Calu3 (cell line): Measurements from ENCODE around the gene ZSWIM3. TPM values are rescaled to one million over a fixed set of nuclear protein-coding genes. Genes with fewer than 3 reads are reported as not detected.
"Not testable (repeated sequence)": the region's sequence is repeated elsewhere in the genome, so short reads cannot be mapped to it uniquely, and the experiment has no call there.

Source experiments
- BruUV-seq: library from RNA; stranded (reverse); fragments of 400-500 nt; replicated peaks from 2 replicates; lab custom pipeline; 2021; lab: Mats Ljungman, UMichigan
- CTCF ChIA-PET: fragments of 300-600 bp; sonication (Branson Sonifier 250); formaldehyde crosslinking; loops from one replicate; lab custom pipeline; 2022; ENCODE audit warnings: antibody characterized with exemption; lab: Charles Lee
- DNase-seq: peaks from one replicate; pipeline ENCODE4 v3.0.0; 2022
- H3K27ac Mint-ChIP-seq: one replicate; pipeline ENCODE4 v1.8.0; 2022; ENCODE audit warnings: mixed read lengths; ENCODE audit not compliant: unreplicated experiment
- H3K27me3 Mint-ChIP-seq: one replicate; pipeline ENCODE4 v1.8.0; 2022; ENCODE audit warnings: mixed read lengths; ENCODE audit not compliant: unreplicated experiment
- H3K36me3 Mint-ChIP-seq: one replicate; pipeline ENCODE4 v1.8.0; 2022; ENCODE audit warnings: mild to moderate bottlenecking, moderate library complexity, mixed read lengths; ENCODE audit not compliant: insufficient read depth, unreplicated experiment
- H3K4me1 Mint-ChIP-seq: one replicate; pipeline ENCODE4 v1.8.0; 2022; ENCODE audit warnings: mild to moderate bottlenecking, low read depth, mixed read lengths; ENCODE audit not compliant: unreplicated experiment
- H3K4me3 Mint-ChIP-seq: one replicate; pipeline ENCODE4 v1.8.0; 2022; ENCODE audit warnings: mild to moderate bottlenecking, low read depth, moderate library complexity, mixed read lengths; ENCODE audit not compliant: unreplicated experiment
- H3K9me3 Mint-ChIP-seq: one replicate; pipeline ENCODE4 v1.8.0; 2022; ENCODE audit warnings: low read depth, mixed read lengths; ENCODE audit not compliant: unreplicated experiment
- intact Hi-C: fragments of 100-400 bp; cut with micrococcal nuclease; formaldehyde crosslinking; loops from one replicate; pipeline ENCODE4 v1.10.0; 2022; ENCODE audit not compliant: unreplicated experiment
- total RNA-seq: library from RNA; stranded (reverse); gene quantifications from 2 replicates; pipeline ENCODE4 v1.2.3, GENCODE V29; 2022
- TF ChIP-seq, protein P1 (sequence below): fragments of 200-600 bp; IDR thresholded peaks from one replicate; pipeline ENCODE4 v1.8.0; 2022; ENCODE audit warnings: antibody characterized with exemption; ENCODE audit not compliant: unreplicated experiment

ZSWIM3 gene
- total RNA-seq, 1 experiment from 2014 or later, result 5.2 TPM

DNA sequence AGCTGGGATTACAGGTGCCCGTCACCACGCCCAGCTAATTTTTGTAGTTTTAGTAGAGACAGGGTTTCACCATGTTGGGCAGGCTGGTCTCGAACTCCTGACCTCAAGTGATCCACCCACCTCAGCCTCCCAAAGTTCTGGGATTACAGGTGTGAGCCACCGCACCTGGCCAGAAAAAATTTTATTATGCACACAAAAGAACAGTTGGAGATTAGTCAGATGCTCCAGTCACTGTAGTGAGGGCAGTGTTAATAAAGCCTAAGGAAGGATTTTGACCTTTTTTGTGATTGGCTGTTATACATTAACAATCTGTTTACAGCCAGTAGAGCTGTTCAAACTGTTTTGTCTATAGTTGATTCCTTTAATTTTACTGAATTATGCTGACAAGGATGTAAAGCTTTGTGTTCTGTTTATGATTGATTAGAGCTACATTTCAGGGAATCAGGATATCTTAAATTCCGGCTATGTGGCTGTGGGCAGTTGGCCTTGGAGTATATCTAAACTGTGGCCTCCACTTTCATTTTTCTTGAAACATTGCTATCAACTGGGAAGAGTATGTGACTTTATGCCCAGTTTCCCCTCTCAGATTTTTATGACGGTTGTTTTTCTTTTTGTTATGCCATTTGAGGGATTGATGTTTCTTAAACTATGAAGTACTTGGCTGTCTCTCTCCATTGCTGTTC, 9.9 kb downstream of the ZSWIM3 start:
- Mint-ChIP-seq H3K9me3 (no peaks in the 10 kb centered on the region), H3K4me3 (no peak overlapping the region), H3K36me3 (no peaks in the 10 kb centered on the region), H3K27ac (peak overlapping the region; percentile 29), H3K27me3 (no peaks in the 10 kb centered on the region), H3K4me1 (peaks cover 14% of the 10 kb centered on the region)
- TF ChIP-seq, protein P1, sequence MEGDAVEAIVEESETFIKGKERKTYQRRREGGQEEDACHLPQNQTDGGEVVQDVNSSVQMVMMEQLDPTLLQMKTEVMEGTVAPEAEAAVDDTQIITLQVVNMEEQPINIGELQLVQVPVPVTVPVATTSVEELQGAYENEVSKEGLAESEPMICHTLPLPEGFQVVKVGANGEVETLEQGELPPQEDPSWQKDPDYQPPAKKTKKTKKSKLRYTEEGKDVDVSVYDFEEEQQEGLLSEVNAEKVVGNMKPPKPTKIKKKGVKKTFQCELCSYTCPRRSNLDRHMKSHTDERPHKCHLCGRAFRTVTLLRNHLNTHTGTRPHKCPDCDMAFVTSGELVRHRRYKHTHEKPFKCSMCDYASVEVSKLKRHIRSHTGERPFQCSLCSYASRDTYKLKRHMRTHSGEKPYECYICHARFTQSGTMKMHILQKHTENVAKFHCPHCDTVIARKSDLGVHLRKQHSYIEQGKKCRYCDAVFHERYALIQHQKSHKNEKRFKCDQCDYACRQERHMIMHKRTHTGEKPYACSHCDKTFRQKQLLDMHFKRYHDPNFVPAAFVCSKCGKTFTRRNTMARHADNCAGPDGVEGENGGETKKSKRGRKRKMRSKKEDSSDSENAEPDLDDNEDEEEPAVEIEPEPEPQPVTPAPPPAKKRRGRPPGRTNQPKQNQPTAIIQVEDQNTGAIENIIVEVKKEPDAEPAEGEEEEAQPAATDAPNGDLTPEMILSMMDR, result no peak
- CTCF ChIA-PET, result interaction anchor here (0.9 to 1.0 kb wide), 2 partner anchors 11 to 14 kb away, joined by 3 to 4 read pairs; partner anchors contain the start of gene ZSWIM1
- no peak for DNase-seq
- no TSS peak for BruUV-seq
- intact Hi-C loops, result no loop called here

DNA sequence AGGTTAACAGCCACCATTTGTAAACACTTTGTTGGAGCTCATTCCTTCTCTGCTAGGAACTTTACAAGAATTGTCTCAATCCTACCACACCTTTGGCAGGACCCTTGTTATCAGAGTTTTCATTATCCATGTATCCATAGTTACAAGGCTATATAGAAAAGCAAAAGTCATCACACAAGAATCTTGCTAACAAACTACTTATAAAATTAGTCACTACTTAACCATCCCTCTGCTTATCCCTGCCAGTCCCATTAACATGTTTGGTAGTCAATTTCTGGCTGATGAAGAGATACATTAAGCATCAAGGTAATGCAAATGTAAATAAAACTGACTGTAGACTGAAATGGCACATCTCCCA, 10.4 kb downstream of the ZSWIM3 start:
- Mint-ChIP-seq H3K4me1 (peaks cover 19% of the 10 kb centered on the region), H3K27me3 (no peaks in the 10 kb centered on the region), H3K36me3 (no peaks in the 10 kb centered on the region), H3K27ac (peak overlapping the region; percentile 29), H3K9me3 (no peaks in the 10 kb centered on the region), H3K4me3 (no peak overlapping the region)
- no TSS peak for BruUV-seq
- CTCF ChIA-PET, result interaction anchor here (0.9 to 1.0 kb wide), 2 partner anchors 11 to 13 kb away, joined by 3 to 4 read pairs; partner anchors contain the start of gene ZSWIM1
- DNase-seq, result no peak
- TF ChIP-seq, protein P1, result no peak
- intact Hi-C loops, result no loop called here

DNA sequence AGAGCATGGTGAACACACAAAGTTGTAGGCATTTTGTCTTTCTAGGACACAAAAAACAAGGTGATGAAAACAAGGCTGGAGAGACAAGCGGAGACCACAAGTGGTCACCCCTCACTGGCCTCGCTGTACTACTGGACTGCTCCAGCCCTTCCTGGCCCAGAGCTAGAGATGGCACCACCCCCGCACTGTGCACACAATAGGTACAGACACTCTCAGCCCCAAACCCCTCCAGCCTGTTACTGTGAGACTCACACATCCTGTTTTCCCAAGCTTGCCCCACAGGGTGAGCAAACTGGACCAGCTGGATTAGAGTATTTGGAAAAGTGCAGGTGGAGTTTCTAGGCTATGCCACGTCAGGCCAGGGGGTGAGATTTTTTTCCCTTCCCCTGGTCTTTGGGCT, 15.2 kb downstream of the ZSWIM3 start:
- intact Hi-C loops, result no loop called here
- H3K27ac Mint-ChIP-seq, result no peak overlapping the region
- TF ChIP-seq, protein P1, result no peak
- no TSS peak for BruUV-seq
- H3K4me1 Mint-ChIP-seq, result peaks cover 14% of the 10 kb centered on the region
- H3K27me3 Mint-ChIP-seq, result no peaks in the 10 kb centered on the region
- no peaks in the 10 kb centered on the region for H3K36me3 Mint-ChIP-seq
- CTCF ChIA-PET, result interaction anchor here (1.4 to 1.8 kb wide), 2 partner anchors 8 to 9 kb away, joined by 3 to 4 read pairs; partner anchors contain the start of gene ZSWIM1
- H3K4me3 Mint-ChIP-seq, result no peak overlapping the region
- no peaks in the 10 kb centered on the region for H3K9me3 Mint-ChIP-seq
- no peak for DNase-seq

DNA sequence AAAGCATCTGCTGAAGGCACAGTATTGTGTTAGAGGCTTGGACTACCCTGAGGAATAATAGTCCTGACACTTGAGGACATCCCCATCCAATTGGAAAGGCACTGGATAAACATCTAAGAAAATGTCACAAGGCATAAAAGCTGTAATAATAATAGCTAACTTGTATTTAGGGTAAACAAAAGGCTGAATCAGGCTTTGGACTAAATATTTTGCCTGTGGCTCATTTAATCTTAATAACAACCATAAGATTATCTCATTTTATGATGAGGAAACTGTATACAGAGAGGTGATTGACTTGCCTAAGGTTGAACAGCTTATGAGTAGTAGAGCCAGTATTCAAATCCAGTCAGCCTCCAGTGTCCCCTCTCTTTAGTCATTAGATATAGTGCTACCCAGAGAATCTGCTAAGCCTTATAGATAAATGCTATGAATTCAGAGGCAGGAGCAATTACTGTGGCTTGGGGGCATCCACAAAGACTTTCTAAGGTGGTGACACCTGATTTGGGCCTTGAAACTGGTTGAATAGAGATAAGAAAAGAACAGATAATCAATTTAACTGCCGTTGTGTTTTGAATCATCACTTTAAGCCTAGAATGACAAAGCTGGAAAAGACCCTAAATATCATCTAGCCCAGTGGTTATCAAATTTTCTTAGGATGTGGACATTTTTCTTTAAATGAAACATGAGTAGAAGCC, 16.1 kb downstream of the ZSWIM3 start:
- Mint-ChIP-seq H3K36me3 (no peaks in the 10 kb centered on the region), H3K4me1 (peaks cover 8% of the 10 kb centered on the region), H3K27ac (no peak overlapping the region), H3K4me3 (no peak overlapping the region), H3K9me3 (no peaks in the 10 kb centered on the region), H3K27me3 (no peaks in the 10 kb centered on the region)
- no peak for DNase-seq
- BruUV-seq, result no TSS peak
- CTCF ChIA-PET, result interaction anchor here (1.8 kb wide), 1 partner anchor 7 kb away, joined by 4 read pairs; the partner anchor contains the start of gene ZSWIM1
- intact Hi-C loops, result no loop called here
- TF ChIP-seq, protein P1, result no peak

DNA sequence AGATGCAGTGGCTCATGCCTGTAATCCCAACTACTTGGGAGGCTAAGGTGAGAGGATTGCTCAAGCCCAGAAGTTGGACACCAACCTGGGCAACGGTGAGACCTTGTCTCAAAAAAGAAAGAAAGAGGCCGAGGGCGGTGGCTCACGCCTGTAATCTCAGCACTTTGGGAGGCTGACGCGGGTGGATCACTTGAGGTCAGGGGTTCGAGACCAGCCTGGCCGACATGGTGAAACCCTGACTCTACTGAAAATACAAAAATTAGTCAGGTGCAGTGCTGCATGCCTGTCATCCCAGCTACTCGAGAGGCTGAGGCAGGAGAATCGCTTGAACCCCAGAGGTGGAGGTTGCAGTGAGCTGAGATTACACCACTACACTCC, 16.7 kb downstream of the ZSWIM3 start:
- BruUV-seq, H3K27me3 Mint-ChIP-seq, H3K9me3 Mint-ChIP-seq, intact Hi-C loops, CTCF ChIA-PET, H3K4me1 Mint-ChIP-seq, DNase-seq, H3K27ac Mint-ChIP-seq, H3K4me3 Mint-ChIP-seq, H3K36me3 Mint-ChIP-seq: not testable (repeated sequence)
